Liver (tissue), 3 donors: ENCODE measurements around the gene NT5DC2.

Experiments used
- EGR1 ChIP-seq, 2 donors: IDR thresholded peaks; 2 replicates each; pipeline ENCODE4 v1.6.1; 2016 to 2018; ENCODE audit warnings: antibody characterized with exemption in 2 of 2, low read depth in 2 of 2
- FOXA1 ChIP-seq: IDR thresholded peaks from 2 replicates; pipeline ENCODE4 v1.6.1; 2016; ENCODE audit warnings: antibody characterized with exemption
- GABPA ChIP-seq, 2 donors: IDR thresholded peaks in 1 of 2; conservative IDR thresholded peaks in 1 of 2; 2 replicates each; pipeline ENCODE4 v1.6.1; 2016; ENCODE audit warnings: antibody characterized with exemption in 2 of 2, mild to moderate bottlenecking in 1 of 2, moderate library complexity in 1 of 2
- HNF4A ChIP-seq, 2 donors: conservative IDR thresholded peaks; 2 replicates each; pipeline ENCODE4 v1.6.1; 2016; ENCODE audit warnings: antibody characterized with exemption in 2 of 2, mild to moderate bottlenecking in 2 of 2
- HNF4G ChIP-seq: IDR thresholded peaks from 2 replicates; pipeline ENCODE4 v1.6.1; 2016; ENCODE audit warnings: antibody characterized with exemption
- JUND ChIP-seq, 2 donors: IDR thresholded peaks; 2 replicates each; pipeline ENCODE4 v1.6.1; 2016; ENCODE audit warnings: antibody characterized with exemption in 2 of 2
- RAD21 ChIP-seq, 2 donors: IDR thresholded peaks; 2 replicates each; pipeline ENCODE4 v1.6.1; 2016; ENCODE audit warnings: antibody characterized with exemption in 2 of 2, mild to moderate bottlenecking in 2 of 2
- REST ChIP-seq: IDR thresholded peaks from 2 replicates; pipeline ENCODE4 v1.6.1; 2016; ENCODE audit warnings: antibody characterized with exemption, mild to moderate bottlenecking
- SP1 ChIP-seq: IDR thresholded peaks from 2 replicates; pipeline ENCODE4 v1.6.1; 2018; ENCODE audit warnings: antibody characterized with exemption, mild to moderate bottlenecking
- TAF1 ChIP-seq: conservative IDR thresholded peaks from 2 replicates; pipeline ENCODE4 v1.6.1; 2016; ENCODE audit warnings: antibody characterized with exemption, mild to moderate bottlenecking
- YY1 ChIP-seq: IDR thresholded peaks from 2 replicates; pipeline ENCODE4 v1.6.1; 2016; ENCODE audit warnings: antibody characterized with exemption, mild to moderate bottlenecking
- TF ChIP-seq, protein P1 (sequence below): fragments of 150-350 bp; IDR thresholded peaks from 2 replicates; pipeline ENCODE4 v1.5.1; 2017; ENCODE audit warnings: improper control_type of control experiment, low read depth, low read length; ENCODE audit not compliant: missing input control
- TF ChIP-seq, protein P2 (sequence below): IDR thresholded peaks from 2 replicates; pipeline ENCODE4 v1.6.1; 2016; ENCODE audit warnings: antibody characterized with exemption
- TF ChIP-seq, protein P3 (sequence below): IDR thresholded peaks from 2 replicates; pipeline ENCODE4 v1.6.1; 2016; ENCODE audit warnings: antibody characterized with exemption
- donor health status: healthy.
- donor health status: healthy.

GRCh38 chr3:52532838-52533622 lies 627 bp downstream of the NT5DC2 start:
- TF ChIP-seq HNF4G (no peak), EGR1 (IDR thresholded peaks at IDR 0.05; ENCODE audit: low read depth in 2 of 2) (no peak), RAD21 (IDR thresholded peaks at IDR 0.05) (no peak), HNF4A (conservative IDR thresholded peaks at IDR 0.05) (no peak), YY1 (no peak), TAF1 (no peak), GABPA (IDR thresholded peaks at IDR 0.05 in 1 of 2, conservative IDR thresholded peaks at IDR 0.05 in 1 of 2) (no peak), REST (no peak), SP1 (no peak), JUND (IDR thresholded peaks at IDR 0.05) (no peak), FOXA1 (no peak)
- TF ChIP-seq, protein P1, sequence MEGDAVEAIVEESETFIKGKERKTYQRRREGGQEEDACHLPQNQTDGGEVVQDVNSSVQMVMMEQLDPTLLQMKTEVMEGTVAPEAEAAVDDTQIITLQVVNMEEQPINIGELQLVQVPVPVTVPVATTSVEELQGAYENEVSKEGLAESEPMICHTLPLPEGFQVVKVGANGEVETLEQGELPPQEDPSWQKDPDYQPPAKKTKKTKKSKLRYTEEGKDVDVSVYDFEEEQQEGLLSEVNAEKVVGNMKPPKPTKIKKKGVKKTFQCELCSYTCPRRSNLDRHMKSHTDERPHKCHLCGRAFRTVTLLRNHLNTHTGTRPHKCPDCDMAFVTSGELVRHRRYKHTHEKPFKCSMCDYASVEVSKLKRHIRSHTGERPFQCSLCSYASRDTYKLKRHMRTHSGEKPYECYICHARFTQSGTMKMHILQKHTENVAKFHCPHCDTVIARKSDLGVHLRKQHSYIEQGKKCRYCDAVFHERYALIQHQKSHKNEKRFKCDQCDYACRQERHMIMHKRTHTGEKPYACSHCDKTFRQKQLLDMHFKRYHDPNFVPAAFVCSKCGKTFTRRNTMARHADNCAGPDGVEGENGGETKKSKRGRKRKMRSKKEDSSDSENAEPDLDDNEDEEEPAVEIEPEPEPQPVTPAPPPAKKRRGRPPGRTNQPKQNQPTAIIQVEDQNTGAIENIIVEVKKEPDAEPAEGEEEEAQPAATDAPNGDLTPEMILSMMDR = no peak
- TF ChIP-seq, protein P2, sequence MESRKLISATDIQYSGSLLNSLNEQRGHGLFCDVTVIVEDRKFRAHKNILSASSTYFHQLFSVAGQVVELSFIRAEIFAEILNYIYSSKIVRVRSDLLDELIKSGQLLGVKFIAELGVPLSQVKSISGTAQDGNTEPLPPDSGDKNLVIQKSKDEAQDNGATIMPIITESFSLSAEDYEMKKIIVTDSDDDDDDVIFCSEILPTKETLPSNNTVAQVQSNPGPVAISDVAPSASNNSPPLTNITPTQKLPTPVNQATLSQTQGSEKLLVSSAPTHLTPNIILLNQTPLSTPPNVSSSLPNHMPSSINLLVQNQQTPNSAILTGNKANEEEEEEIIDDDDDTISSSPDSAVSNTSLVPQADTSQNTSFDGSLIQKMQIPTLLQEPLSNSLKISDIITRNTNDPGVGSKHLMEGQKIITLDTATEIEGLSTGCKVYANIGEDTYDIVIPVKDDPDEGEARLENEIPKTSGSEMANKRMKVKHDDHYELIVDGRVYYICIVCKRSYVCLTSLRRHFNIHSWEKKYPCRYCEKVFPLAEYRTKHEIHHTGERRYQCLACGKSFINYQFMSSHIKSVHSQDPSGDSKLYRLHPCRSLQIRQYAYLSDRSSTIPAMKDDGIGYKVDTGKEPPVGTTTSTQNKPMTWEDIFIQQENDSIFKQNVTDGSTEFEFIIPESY = no peak
- TF ChIP-seq, protein P3, sequence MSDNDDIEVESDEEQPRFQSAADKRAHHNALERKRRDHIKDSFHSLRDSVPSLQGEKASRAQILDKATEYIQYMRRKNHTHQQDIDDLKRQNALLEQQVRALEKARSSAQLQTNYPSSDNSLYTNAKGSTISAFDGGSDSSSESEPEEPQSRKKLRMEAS = no peak
